GM08714 (cell line): ENCODE results near the gene RHBDF2.

ENCODE experiments used
- H3K4me3 ChIP-seq: fragments of 200-500 bp; sonication (Bioruptor generic); 2 replicates; pipeline ENCODE4 v1.5.1; 2014; ENCODE audit warnings: mild to moderate bottlenecking, low read length, inconsistent platforms
- ZNF274 ChIP-seq: IDR thresholded peaks from 2 replicates; pipeline ENCODE4 v1.6.1; 2012; ENCODE audit warnings: mild to moderate bottlenecking, low read depth, low read length

RHBDF2 gene

GRCh38 chr17:76466775-76467130 lies 34.5 kb downstream of the RHBDF2 start:
- H3K4me3 ChIP-seq = no peak overlapping the region
- no peak for TF ChIP-seq ZNF274

- no peak for TF ChIP-seq ZNF274
- H3K4me3 ChIP-seq = no peak overlapping the region
Observed at GRCh38 chr17:76462556-76463290, 38.5 kb downstream of the RHBDF2 start.

GRCh38 chr17:76461765-76462555 lies 39.3 kb downstream of the RHBDF2 start:
- TF ChIP-seq ZNF274 = no peak
- H3K4me3 ChIP-seq = no peak overlapping the region

GRCh38 chr17:76459674-76460073 lies 41.5 kb downstream of the RHBDF2 start:
- H3K4me3 ChIP-seq = no peak overlapping the region
- TF ChIP-seq ZNF274 = no peak

GRCh38 chr17:76458580-76459490 lies 42.4 kb downstream of the RHBDF2 start:
- no peak overlapping the region for H3K4me3 ChIP-seq
- no peak for TF ChIP-seq ZNF274

- TF ChIP-seq ZNF274 = no peak
- H3K4me3 ChIP-seq = peak overlapping the region; percentile 28; the same call in 1 of the 2 replicates
Observed at GRCh38 chr17:76453431-76453743, 47.8 kb downstream of the RHBDF2 start.

- no peak for TF ChIP-seq ZNF274
- peak within 1 kb of the TSS; percentile 81 for H3K4me3 ChIP-seq
Observed at GRCh38 chr17:76452660-76453430, 48.4 kb downstream of the RHBDF2 start, which contains the start of gene UBE2O. TSS of gene UBE2O (minus strand) at chr17:76453152. CDS start at chr17:76453141, 11 bp downstream.

- no peak for TF ChIP-seq ZNF274
- H3K4me3 ChIP-seq = peak overlapping the region; percentile 81
Observed at GRCh38 chr17:76452127-76452659, 49.0 kb downstream of the RHBDF2 start.

GRCh38 chr17:76451506-76451905 lies 49.7 kb downstream of the RHBDF2 start:
- TF ChIP-seq ZNF274 = no peak
- peak overlapping the region; percentile 81 for H3K4me3 ChIP-seq

- no peak for TF ChIP-seq ZNF274
- H3K4me3 ChIP-seq = no peak overlapping the region
Observed at GRCh38 chr17:76449126-76449525, 52.1 kb downstream of the RHBDF2 start.

GRCh38 chr17:76447931-76448652 lies 53.1 kb downstream of the RHBDF2 start:
- TF ChIP-seq ZNF274 = no peak
- no peak overlapping the region for H3K4me3 ChIP-seq

- no peak for TF ChIP-seq ZNF274
- H3K4me3 ChIP-seq = no peak overlapping the region
Observed at GRCh38 chr17:76446449-76447231, 54.6 kb downstream of the RHBDF2 start.
